HepG2 (cell line): ENCODE data around the gene ANAPC1. TPM values are rescaled to one million over a fixed set of nuclear protein-coding genes. Genes with fewer than 3 reads are reported as not detected.

Experiments
- ARNT2 ChIP-seq: sonication (generic); formaldehyde crosslinking; IDR thresholded peaks from 2 replicates; pipeline ENCODE4 v1.8.0; 2022; ENCODE audit warnings: mild to moderate bottlenecking, low read depth, missing genetic modification reagents, moderate library complexity
- CENPX ChIP-seq: sonication (generic); formaldehyde crosslinking; IDR thresholded peaks from 2 replicates; pipeline ENCODE4 v1.9.0; 2021; ENCODE audit warnings: mild to moderate bottlenecking, missing genetic modification reagents, moderate library complexity
- KLF9 ChIP-seq: IDR thresholded peaks from 2 replicates; pipeline ENCODE4 v1.6.1; 2016; ENCODE audit warnings: low read depth
- NBN ChIP-seq: fragments of 450-650 bp; conservative IDR thresholded peaks from 2 replicates; pipeline ENCODE4 v1.6.1; 2017
- POLR2AphosphoS5 ChIP-seq: IDR thresholded peaks from 2 replicates; pipeline ENCODE4 v1.6.1; 2012; ENCODE audit warnings: low read depth, low read length
- SALL2 ChIP-seq: sonication (generic); formaldehyde crosslinking; IDR thresholded peaks from 2 replicates; pipeline ENCODE4 v1.8.1; 2023; ENCODE audit warnings: mild to moderate bottlenecking, missing genetic modification reagents, inconsistent platforms
- SP5 ChIP-seq: IDR thresholded peaks from 2 replicates; pipeline ENCODE4 v1.6.1; 2016; ENCODE audit warnings: low read depth, borderline replicate concordance
- ZFY ChIP-seq: sonication (generic); formaldehyde crosslinking; IDR thresholded peaks from 2 replicates; pipeline ENCODE4 v1.4.0; 2020; ENCODE audit warnings: missing genetic modification reagents
- ZNF20 ChIP-seq: sonication (generic); formaldehyde crosslinking; IDR thresholded peaks from 2 replicates; pipeline ENCODE4 v1.4.0; 2020; ENCODE audit warnings: mild to moderate bottlenecking, moderate library complexity, missing genetic modification reagents
- ZNF552 ChIP-seq: sonication (generic); formaldehyde crosslinking; IDR thresholded peaks from 2 replicates; pipeline ENCODE4 v1.9.0; 2022; ENCODE audit warnings: missing genetic modification reagents, mild to moderate bottlenecking, borderline replicate concordance
- ZNF569 ChIP-seq: sonication (generic); formaldehyde crosslinking; IDR thresholded peaks from 2 replicates; pipeline ENCODE4 v1.5.0; 2020; ENCODE audit warnings: mild to moderate bottlenecking, missing genetic modification reagents, moderate library complexity, borderline replicate concordance
- polyA plus RNA-seq, 8 experiments: library from polyadenylated mRNA; depleted of rRNA in 3 of 8; stranded (reverse) in 7 of 8; unstranded in 1 of 8; fragments of >200 nt; fragmentation: Illumina TruSeq in 4 of 8; extraction: Trizol in 4 of 8; gene quantifications; 2 replicates each; pipeline versions ENCODE4 v1.2.1 to v1.2.3, GENCODE V29; 2011 to 2016; ENCODE audit warnings: low read depth in 4 of 8, missing spikeins in 1 of 8, mixed read lengths in 1 of 8; ENCODE audit not compliant: insufficient read depth in 1 of 8
- total RNA-seq, 5 experiments: library from RNA; depleted of rRNA; stranded (reverse); fragments of >200 nt; fragmentation: Illumina TruSeq; extraction: Trizol; gene quantifications; 2 replicates each; pipeline ENCODE4 v1.2.3, GENCODE V29; 2016; ENCODE audit warnings: low read depth in 1 of 5
- TF ChIP-seq, protein P1 (sequence below): sonication (generic); formaldehyde crosslinking; IDR thresholded peaks from 2 replicates; pipeline ENCODE4 v1.5.0; 2020; ENCODE audit warnings: mild to moderate bottlenecking, missing genetic modification reagents, borderline replicate concordance
- TF ChIP-seq, protein P2 (sequence below): sonication (generic); formaldehyde crosslinking; IDR thresholded peaks from 2 replicates; pipeline ENCODE4; 2020; ENCODE audit warnings: missing genetic modification reagents, mild to moderate bottlenecking, borderline replicate concordance
- TF ChIP-seq, protein P3 (sequence below): sonication (generic); formaldehyde crosslinking; IDR thresholded peaks from 2 replicates; pipeline ENCODE4 v1.4.0; 2020; ENCODE audit warnings: mild to moderate bottlenecking, missing genetic modification reagents

ANAPC1 gene
- total and polyA plus RNA-seq, 2 of the 13 experiments (the other 11 are each of a cell fraction or from before 2014, with no cell fraction given) = 50.0 to 89.7 TPM

DNA sequence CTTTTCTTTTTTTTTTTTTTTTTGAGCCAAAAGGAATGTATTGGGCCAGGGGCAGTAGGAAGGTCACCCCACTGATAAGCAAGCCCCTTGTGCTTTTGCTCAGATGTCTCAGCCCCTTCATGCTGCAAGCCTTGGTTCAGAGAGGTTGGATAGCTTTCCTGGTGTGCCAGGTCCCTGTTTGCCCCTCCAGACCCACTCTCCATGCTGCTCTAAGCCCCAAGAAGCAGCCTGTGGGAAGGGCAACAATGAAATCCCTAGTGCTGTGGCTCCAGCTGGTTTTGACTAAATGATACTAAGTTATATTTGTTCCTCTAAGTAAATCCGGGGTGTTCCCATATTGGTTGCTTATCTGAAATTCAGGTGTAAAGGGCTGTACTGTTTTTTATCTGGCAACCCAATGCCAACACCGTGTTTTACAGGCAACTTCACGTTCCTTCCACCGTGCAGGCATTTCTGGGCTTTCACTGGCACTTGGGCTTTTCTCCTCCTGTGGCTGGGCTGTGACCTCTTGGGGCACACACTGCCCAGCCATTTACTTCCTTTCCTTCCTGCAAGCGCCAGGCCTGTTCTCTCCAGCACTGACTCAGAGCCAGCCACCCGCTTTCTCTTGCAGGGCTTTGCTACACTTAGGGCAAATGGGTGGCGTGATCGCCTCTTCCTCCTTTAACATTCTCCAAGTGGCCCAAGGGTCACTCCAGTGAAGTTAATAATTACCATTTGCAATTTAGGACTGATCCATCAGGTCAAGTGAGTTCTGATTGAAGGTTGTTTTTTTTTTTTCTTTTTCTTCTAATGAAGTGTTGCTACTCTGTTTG is 36.0 kb upstream of the ANAPC1 start (continued):
- TF ChIP-seq ZNF20 (CRISPR knock-in tag) (no peak), SP5 (CRISPR knock-in tag) (no peak), KLF9 (CRISPR knock-in tag) (no peak), ARNT2 (CRISPR knock-in tag) (no peak), SALL2 (peak; percentile 42; the same call in 1 of the 2 replicates), NBN (no peak), POLR2AphosphoS5 (peak; percentile 96), CENPX (CRISPR knock-in tag) (no peak), ZNF552 (CRISPR knock-in tag) (no peak), ZNF569 (no peak), ZFY (peak; percentile 88)
- TF ChIP-seq, protein P1, sequence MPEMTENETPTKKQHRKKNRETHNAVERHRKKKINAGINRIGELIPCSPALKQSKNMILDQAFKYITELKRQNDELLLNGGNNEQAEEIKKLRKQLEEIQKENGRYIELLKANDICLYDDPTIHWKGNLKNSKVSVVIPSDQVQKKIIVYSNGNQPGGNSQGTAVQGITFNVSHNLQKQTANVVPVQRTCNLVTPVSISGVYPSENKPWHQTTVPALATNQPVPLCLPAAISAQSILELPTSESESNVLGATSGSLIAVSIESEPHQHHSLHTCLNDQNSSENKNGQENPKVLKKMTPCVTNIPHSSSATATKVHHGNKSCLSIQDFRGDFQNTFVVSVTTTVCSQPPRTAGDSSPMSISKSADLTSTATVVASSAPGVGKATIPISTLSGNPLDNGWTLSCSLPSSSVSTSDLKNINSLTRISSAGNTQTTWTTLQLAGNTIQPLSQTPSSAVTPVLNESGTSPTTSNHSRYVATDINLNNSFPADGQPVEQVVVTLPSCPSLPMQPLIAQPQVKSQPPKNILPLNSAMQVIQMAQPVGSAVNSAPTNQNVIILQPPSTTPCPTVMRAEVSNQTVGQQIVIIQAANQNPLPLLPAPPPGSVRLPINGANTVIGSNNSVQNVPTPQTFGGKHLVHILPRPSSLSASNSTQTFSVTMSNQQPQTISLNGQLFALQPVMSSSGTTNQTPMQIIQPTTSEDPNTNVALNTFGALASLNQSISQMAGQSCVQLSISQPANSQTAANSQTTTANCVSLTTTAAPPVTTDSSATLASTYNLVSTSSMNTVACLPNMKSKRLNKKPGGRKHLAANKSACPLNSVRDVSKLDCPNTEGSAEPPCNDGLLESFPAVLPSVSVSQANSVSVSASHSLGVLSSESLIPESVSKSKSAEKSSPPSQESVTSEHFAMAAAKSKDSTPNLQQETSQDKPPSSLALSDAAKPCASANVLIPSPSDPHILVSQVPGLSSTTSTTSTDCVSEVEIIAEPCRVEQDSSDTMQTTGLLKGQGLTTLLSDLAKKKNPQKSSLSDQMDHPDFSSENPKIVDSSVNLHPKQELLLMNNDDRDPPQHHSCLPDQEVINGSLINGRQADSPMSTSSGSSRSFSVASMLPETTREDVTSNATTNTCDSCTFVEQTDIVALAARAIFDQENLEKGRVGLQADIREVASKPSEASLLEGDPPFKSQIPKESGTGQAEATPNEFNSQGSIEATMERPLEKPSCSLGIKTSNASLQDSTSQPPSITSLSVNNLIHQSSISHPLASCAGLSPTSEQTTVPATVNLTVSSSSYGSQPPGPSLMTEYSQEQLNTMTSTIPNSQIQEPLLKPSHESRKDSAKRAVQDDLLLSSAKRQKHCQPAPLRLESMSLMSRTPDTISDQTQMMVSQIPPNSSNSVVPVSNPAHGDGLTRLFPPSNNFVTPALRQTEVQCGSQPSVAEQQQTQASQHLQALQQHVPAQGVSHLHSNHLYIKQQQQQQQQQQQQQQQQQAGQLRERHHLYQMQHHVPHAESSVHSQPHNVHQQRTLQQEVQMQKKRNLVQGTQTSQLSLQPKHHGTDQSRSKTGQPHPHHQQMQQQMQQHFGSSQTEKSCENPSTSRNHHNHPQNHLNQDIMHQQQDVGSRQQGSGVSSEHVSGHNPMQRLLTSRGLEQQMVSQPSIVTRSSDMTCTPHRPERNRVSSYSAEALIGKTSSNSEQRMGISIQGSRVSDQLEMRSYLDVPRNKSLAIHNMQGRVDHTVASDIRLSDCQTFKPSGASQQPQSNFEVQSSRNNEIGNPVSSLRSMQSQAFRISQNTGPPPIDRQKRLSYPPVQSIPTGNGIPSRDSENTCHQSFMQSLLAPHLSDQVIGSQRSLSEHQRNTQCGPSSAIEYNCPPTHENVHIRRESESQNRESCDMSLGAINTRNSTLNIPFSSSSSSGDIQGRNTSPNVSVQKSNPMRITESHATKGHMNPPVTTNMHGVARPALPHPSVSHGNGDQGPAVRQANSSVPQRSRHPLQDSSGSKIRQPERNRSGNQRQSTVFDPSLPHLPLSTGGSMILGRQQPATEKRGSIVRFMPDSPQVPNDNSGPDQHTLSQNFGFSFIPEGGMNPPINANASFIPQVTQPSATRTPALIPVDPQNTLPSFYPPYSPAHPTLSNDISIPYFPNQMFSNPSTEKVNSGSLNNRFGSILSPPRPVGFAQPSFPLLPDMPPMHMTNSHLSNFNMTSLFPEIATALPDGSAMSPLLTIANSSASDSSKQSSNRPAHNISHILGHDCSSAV (CRISPR knock-in tag) = no peak
- TF ChIP-seq, protein P2, sequence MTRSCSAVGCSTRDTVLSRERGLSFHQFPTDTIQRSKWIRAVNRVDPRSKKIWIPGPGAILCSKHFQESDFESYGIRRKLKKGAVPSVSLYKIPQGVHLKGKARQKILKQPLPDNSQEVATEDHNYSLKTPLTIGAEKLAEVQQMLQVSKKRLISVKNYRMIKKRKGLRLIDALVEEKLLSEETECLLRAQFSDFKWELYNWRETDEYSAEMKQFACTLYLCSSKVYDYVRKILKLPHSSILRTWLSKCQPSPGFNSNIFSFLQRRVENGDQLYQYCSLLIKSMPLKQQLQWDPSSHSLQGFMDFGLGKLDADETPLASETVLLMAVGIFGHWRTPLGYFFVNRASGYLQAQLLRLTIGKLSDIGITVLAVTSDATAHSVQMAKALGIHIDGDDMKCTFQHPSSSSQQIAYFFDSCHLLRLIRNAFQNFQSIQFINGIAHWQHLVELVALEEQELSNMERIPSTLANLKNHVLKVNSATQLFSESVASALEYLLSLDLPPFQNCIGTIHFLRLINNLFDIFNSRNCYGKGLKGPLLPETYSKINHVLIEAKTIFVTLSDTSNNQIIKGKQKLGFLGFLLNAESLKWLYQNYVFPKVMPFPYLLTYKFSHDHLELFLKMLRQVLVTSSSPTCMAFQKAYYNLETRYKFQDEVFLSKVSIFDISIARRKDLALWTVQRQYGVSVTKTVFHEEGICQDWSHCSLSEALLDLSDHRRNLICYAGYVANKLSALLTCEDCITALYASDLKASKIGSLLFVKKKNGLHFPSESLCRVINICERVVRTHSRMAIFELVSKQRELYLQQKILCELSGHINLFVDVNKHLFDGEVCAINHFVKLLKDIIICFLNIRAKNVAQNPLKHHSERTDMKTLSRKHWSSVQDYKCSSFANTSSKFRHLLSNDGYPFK (CRISPR knock-in tag) = peak; percentile 35; the same call in 1 of the 2 replicates
- TF ChIP-seq, protein P3, sequence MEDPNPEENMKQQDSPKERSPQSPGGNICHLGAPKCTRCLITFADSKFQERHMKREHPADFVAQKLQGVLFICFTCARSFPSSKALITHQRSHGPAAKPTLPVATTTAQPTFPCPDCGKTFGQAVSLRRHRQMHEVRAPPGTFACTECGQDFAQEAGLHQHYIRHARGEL (CRISPR knock-in tag) = no peak
